HG03354 (cell line): ENCODE data around the gene CPLX3.

Experiments
- ATAC-seq: cut with Tn5 transposase; IDR thresholded peaks from one replicate; pipeline ENCODE4 v1.9.1; 2021; ENCODE audit warnings: mild to moderate bottlenecking; ENCODE audit not compliant: unreplicated experiment, poor library complexity, severe bottlenecking

CPLX3 gene

GRCh38 chr15:74840851-74841775 is 14.7 kb downstream of the CPLX3 start:
- no peak for ATAC-seq

- ATAC-seq, result no peak
These were observed 15.5 kb downstream of the CPLX3 start for GRCh38 chr15:74841891-74842373.

GRCh38 chr15:74842581-74843444 is 16.4 kb downstream of the CPLX3 start, which contains the start of gene ULK3:
ULK3 (minus strand) TSS chr15:74843156; CDS start chr15:74843105, 51 bp downstream.
- ATAC-seq, result peak; percentile 87

GRCh38 chr15:74843445-74843828 is 17.0 kb downstream of the CPLX3 start:
- ATAC-seq, result no peak

GRCh38 chr15:74843891-74844299 is 17.5 kb downstream of the CPLX3 start:
- ATAC-seq, result no peak

GRCh38 chr15:74844319-74845207 is 18.1 kb downstream of the CPLX3 start:
- ATAC-seq, result no peak

- ATAC-seq, result no peak
These were observed 18.8 kb downstream of the CPLX3 start for GRCh38 chr15:74845208-74845568.

GRCh38 chr15:74845581-74845980 is 19.2 kb downstream of the CPLX3 start:
- ATAC-seq, result no peak

- ATAC-seq, result no peak
These were observed 21.0 kb downstream of the CPLX3 start for GRCh38 chr15:74847432-74847831.

GRCh38 chr15:74850393-74850792 is 24.0 kb downstream of the CPLX3 start:
- no peak for ATAC-seq

- no peak for ATAC-seq
These were observed 25.5 kb downstream of the CPLX3 start for GRCh38 chr15:74851960-74852359.

GRCh38 chr15:74854453-74855022 is 28.1 kb downstream of the CPLX3 start:
- no peak for ATAC-seq

GRCh38 chr15:74855857-74856256 is 29.4 kb downstream of the CPLX3 start:
- no peak for ATAC-seq

GRCh38 chr15:74856537-74856936 is 30.1 kb downstream of the CPLX3 start:
- ATAC-seq, result no peak

- ATAC-seq, result peak; percentile 88
These were observed 30.7 kb downstream of the CPLX3 start for GRCh38 chr15:74857082-74857655.

GRCh38 chr15:74857671-74858368 is 31.4 kb downstream of the CPLX3 start:
- ATAC-seq, result no peak

- ATAC-seq, result no peak
These were observed 31.9 kb downstream of the CPLX3 start for GRCh38 chr15:74858369-74858740.
